GM18511 (cell line): ENCODE results near the gene ZNF593.

Experiments used
- ATAC-seq: cut with Tn5 transposase; IDR thresholded peaks from one replicate; pipeline ENCODE4 v1.9.1; 2021; ENCODE audit warnings: mild to moderate bottlenecking, moderate library complexity; ENCODE audit not compliant: unreplicated experiment

Gene ZNF593

DNA sequence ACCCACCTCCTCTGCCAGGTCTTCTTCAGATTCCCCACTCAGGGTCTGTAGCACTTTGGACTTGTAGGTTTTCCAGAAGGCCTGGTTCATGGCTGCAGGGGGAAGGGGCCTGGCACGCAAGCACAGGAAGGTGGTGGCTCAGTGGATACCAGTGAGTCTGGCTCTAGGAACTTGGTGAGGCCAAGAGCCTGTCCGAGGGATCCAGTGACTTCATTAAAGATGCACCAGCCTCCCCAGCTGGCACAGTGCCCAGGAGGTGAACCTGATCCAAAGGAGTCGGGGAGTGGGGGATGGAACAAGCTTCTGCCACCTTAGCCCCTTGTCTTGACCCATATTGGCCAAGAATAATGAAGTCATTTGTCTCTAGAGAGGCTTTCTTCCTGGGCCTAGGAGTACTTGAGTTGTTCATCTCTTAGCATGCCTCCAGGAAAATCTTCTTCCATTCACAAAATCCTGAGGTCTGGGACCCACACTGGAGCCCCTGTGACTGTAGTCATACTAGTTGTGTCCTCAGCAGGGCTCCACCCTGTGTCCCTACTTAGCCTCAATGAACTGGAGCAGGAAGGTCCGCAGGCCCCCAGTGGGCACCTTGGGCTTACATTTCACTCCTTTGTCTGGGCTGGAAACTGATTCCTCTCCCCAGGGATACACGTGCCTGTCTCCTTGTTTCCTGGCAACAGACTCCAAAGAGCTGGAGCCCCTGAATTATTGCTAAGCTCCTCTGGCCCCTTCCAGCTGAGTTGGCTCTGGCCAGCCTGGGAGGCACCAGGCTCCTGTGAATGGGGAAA lies 1.1 kb upstream of the ZNF593 start, which contains the start of gene C1orf232:
Gene C1orf232 (minus strand): TSS at position 554 of the 788 bp plus-strand sequence. CDS start 464 bp downstream, at position 90.
- ATAC-seq = no peak

DNA sequence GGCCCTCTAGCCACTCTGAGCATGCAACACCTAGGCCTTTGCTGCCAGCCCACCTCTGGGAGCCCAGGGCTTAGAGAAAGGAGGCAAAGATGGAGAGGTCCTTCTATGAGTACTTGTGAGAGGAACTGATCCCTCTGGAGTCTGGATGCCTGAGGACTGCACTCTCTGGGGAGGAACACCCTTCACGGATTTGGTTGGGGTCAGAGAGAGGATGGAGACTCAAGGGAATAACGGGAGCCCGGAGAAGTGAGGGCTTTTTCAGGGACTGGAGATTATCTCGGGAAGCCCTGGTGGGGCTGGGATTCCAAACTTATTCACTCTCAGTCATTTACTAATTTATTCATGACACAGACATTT lies 532 bp upstream of the ZNF593 start:
- no peak for ATAC-seq

DNA sequence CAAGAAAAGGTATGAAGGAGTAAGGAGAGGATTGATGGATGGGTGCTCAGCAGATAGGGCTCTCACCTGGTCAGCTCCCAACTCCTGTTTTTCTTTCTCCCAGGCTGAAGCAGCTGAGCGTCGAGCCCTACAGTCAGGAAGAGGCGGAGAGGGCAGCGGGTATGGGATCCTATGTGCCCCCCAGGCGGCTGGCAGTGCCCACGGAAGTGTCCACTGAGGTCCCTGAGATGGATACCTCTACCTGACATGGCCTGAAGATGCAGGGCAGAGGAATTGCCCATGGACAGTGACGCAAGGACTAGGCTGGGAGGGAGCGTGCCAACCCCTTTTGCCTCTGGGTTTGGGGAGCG lies 739 bp downstream of the ZNF593 start:
- no peak for ATAC-seq

DNA sequence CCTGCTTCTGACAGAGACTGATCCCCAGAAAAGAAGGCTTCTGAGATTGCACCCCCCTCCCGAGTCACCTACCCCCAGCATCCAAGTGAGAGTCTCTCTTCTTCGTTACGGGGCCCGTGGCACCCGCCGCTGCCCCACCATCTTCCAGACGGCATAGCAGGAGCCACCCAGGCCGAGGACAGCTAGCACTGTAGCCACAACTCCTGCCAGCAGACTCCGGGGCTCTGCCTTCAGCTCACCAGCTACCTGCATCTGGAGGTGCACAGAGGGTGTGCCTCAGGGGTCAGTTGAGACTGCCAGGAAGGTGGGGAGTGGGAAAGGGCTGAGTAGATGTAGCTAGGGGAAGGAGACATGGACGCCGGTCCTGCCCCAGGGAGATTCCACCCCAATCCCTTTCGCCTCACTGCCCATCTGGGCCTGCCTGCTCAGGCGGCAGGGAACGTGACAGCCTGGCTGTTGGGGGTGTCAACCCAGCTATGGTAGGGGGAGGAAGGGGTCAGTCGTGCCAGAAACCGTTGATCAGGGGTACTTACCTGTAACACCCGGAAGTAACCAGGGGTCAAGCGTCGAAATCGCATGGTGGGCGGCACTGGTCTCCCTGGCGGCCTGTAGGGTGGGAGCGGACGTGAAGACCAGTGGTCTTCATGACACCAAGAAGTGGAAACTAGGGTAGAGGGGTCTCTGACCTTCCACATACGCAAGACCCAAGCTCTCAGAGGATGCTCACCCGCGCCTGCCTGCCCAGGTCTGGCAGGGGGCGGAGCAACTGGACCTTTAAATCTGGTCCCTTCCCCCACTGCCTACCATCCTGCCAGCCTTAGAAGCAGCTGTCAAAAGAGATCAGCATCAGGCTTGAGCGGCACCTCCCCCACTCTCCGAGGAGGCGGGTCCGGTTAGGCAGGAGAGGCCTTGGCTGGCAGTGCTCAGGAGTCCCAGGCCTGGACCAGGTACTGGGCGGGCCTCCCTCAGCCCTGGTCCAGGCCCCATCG lies 1.7 kb downstream of the ZNF593 start, which contains the start of gene ZNF593OS:
Gene ZNF593OS (minus strand): TSS at position 749 of the 989 bp plus-strand sequence. CDS start 171 bp downstream, at position 578.
- ATAC-seq = no peak

DNA sequence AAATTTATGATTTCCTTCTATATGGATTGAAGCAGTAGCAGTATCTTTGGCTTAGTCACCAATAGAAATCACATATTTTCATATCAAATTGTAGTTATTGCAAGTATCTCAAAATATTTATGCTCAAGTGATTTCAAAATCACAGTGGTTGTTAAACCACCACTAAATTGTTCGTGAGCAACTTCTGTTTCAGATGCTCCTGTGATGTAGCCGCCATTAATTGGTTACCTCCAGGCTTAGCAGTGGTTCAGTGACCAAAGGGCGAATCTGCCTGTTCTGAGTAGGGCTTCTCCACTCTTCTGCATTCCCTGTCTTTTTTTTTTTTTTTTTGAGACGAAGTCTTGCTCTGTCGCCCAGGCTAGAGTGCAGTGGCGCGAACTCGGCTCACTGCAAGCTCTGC lies 5.6 kb downstream of the ZNF593 start:
- ATAC-seq = no peak

DNA sequence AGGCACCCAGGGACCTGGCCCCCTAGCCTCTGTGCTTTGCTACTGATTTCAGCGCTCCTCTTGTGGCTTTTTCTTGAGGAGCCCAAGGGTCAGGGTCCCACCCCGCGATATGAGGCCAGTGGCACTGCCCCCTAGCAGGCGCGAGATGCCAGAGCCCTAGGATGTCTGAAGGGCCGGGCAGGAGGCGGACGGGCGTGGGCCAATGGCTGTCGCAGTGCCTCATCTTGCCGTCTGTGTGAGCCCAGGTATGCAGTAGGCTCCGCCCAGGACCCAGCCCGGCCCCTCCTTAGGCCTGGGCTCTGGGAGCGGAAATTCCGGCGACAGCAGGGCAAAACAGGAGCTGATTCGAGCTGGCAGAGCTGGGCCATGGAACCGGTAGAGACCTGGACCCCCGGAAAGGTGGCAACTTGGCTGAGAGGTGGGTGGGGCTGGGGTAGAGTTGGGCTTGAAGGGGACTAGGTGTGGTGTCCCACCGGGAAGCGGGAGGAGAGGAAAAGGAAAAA lies 7.5 kb downstream of the ZNF593 start, which contains the start of gene CNKSR1:
Gene CNKSR1 (plus strand): TSS at position 310 of the 503 bp plus-strand sequence. CDS start 57 bp downstream, at position 367.
- no peak for ATAC-seq

DNA sequence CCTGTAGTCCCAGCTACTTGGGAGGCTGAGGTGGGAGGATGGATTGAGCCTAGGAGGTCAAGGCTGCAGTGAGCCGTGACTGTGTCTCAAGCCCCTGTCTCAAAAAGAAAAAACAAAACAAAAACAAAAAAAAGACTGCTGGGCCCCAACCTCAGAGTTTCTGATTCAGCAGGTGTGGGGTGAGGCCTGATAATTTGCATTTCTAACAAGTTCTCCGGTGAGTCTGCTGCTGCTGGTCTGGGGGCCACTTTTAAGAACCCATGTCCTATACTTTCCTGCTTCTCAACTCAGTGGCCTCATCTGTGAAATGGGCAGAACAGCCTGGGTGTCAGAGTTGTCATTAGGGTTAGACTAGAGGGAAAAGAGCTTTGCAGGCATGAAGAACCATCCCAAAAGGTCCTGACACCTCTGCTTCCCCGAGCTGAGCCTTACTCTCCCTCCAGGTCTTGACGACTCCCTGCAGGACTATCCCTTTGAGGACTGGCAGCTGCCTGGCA lies 10.3 kb downstream of the ZNF593 start:
- no peak for ATAC-seq

DNA sequence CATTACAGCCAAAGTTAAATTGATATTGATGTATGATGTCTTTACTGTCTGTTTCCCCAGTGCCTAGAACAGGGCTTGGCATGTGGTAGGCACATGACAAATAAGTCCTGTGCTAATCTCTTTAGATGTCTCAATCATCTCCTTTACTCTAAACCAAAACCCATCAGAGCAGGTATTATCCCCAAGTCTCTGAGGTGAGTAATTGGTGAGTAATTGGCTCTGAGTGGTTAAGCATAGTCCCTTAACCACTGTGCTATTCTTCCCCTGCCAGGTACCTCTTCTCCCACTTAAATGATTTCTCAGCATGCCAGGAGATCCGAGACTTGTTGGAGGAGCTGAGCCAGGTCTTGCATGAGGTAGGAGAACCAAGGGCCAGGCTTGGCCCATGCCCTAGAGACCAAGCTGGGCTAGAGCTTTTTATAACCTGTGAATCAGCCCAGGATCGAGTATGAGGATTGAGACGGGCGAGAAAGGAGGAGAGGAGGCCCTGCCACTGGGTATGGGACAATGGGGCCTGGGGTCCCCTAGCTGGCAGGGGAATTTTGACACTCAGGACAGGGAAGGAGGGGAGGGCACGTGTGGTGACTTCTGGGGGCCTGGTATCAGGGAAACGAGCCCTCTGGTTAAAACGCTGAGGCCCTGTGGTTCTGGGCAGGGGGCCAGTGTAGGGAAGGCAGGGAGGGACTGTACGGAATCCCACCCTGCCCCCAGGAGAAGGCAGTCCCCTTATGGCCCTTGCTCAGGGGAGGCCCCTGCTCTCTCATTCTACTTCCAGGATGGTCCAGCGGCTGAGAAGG lies 12.1 kb downstream of the ZNF593 start:
- no peak for ATAC-seq

DNA sequence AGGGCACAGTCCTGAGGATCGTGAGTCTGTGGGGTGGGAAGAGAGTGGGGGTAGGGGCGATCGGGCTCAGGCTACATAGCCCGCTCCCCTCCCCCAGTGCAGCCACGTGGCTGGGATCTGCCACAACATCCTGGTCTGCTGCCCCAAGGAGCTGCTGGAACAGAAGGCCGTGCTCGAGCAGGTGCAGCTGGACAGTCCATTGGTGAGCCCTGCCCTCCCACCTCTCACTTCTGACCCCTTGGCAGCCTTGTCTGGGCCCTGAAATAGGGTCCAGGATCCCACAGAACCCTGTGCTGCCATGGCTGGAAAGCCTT lies 12.6 kb downstream of the ZNF593 start:
- no peak for ATAC-seq

DNA sequence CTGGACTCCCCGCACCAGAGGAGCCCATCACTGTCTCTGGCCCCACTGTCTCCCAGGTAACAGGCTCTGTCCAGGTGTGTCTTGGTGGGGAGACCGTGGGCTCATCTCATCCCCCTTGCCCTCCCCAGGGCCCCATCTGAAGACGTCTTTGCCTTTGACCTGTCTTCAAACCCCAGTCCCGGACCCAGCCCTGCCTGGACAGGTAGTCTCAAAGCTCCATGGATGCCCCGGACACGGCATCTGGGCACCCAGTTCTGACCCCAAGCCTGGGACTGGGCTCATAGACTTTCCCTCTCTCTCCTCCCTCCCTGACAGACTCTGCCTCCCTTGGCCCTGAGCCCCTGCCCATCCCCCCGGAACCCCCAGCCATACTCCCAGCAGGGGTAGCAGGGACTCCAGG lies 14.4 kb downstream of the ZNF593 start:
- ATAC-seq = no peak

DNA sequence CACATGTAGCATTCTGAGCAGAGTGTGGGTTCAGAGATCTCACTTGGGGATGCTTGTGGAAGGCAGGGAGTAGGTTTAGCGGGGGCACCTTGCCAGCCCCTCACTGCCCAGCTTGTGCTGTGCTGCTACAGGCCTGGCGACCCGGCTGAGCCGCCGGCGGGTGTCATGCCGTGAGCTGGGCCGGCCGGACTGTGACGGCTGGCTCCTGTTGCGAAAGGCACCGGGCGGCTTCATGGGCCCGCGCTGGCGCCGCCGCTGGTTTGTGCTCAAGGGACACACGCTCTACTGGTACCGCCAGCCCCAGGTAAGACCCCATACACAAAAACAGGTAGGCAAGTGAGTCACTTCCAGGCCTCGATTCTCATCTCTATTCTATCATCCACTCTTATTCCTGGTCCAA lies 15.2 kb downstream of the ZNF593 start:
- ATAC-seq = no peak

DNA sequence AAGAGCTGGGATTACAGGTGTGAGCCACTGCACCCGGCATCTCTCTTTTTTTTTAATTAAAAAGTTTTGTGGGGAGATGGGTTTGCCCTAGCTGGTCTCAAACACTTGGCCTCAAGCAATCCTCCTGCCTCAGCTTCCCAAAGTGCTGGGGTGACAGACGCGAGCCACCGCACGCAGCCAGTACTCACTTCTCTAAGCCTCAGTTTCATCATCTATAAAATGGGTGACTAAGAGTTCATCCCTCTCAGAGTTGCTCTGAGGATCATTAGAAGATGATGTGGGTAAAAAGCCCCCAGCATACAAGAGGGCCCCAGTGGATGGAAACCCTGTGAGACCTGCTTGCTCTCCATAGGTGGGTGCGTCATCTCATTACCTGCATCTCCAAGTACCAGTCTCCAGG lies 18.2 kb downstream of the ZNF593 start:
- no peak for ATAC-seq

DNA sequence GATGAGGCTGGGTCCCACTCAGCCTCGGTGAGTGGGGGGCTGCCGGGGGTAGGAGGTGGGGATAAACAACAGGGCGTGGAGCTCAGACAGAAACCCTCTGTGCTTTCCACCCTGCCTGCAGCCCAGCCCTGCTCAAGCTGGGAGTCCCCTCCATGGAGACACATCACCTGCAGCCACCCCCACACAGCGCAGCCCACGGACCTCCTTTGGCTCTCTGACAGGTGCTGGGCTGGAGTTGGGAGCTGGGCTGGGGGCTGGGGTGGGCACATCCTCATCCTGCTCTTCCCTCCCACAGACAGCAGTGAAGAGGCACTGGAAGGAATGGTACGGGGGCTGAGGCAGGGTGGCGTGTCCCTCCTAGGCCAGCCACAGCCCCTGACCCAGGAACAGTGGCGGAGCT lies 18.8 kb downstream of the ZNF593 start:
- ATAC-seq = no peak

DNA sequence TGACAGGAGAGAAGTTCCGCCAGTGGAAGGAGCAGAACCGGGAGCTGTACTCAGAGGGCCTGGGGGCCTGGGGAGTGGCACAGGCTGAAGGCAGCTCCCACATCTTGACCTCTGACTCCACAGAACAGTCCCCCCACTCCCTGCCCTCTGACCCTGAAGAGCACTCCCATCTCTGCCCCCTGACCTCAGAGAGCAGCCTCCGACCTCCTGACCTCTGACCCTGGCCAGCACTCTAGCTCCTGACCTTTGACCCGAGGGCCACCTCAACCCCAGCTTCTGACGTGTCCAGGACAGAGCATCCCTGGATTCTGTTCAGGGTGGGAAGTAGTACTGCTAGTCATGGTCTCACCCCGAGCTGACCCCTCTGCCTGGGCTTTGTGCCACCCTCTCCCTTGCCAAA lies 19.6 kb downstream of the ZNF593 start:
- no peak for ATAC-seq

DNA sequence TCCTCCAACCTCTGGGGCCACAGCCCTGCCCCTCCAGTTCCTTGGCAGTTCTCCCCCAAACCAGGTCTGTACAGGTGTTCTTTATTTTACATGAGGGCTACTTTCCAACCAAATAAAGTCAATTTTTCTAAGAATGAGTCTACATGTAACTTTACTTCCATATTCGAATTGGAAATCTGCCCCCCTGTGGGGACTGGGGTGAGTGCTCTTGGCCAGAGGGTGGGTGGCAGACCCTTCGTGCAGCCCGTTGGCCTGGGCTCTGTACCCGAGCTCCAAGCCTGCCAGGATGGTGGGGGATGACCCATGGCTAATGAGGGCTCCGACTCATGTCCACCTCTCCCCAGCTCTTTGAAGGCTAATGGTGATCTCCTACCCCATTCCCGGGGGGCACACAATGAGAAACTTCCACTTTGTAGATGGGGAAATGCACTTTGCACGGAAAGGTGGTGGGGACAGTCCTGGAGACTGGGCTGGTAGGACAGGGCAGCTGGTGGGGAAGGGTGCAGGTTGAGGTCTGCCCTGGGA lies 20.1 kb downstream of the ZNF593 start:
- no peak for ATAC-seq

DNA sequence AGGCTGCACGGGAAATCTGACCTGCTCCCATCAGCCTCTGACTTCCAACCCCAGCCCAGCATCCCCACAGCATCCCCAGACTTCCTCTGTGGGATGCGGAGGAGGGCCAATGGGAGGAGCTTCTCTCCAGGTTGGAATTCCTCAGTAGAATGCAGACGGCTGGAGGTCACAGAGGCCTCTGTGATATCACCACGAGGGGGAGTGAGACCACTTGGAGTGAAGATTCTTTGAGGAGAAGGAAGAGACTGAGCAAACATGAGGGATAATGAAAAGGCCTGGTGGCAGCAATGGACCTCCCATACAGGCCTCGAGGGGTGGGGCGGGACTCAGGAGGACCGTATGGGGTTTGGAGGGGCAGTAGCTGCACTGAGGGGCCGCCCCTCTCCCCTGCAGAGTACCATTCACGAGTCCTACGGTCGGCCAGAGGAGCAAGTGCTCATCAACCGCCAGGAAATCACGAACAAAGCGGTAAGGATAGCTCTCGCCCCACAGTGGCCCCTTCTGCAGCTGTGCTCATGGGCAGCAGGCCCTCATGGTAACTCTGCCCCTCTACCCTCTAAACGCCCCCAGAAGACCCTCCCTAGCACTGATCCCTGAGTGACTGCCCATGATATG lies 20.8 kb downstream of the ZNF593 start, which contains the start of gene CATSPER4:
Gene CATSPER4 (plus strand): TSS at position 230 of the 615 bp plus-strand sequence. CDS start 26 bp downstream, at position 256.
- ATAC-seq = no peak

DNA sequence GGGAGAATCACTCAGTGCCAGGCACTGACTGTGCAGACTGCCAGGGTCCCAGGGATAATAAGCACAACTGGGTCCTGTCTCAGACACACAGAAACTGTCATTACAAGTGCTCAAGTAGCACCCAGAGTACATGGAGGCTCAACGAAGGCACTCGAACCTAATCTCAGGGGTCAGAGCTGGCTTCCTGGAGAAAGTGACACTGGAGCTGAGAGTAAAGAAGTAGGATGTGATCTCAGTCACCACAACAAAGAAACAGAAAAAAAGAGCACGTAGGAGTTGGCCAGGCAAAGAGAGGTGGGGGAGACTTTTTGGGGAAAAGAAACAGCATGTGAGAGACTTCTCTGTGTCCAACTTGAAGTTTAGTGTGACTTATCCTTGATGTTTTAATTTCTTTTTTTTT lies 22.0 kb downstream of the ZNF593 start:
- ATAC-seq = no peak

DNA sequence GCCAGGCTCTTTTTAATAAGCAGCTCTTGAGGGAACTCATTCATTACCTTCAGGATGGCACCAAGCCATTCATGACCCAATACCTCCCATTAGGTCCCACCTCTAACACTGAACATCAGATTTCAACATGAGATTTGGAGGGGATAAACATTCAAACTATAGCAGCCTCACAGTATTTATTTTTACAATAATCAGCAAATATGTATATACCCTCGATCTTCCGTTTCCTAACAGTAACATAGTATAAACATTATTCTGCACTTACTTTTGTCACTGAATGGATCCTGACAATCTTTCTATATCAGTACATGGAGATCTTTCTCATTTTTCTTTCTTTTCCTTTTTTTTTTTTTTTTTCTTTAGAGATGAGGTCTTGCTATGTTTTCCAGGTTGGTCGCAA lies 26.1 kb downstream of the ZNF593 start:
- ATAC-seq = no peak

DNA sequence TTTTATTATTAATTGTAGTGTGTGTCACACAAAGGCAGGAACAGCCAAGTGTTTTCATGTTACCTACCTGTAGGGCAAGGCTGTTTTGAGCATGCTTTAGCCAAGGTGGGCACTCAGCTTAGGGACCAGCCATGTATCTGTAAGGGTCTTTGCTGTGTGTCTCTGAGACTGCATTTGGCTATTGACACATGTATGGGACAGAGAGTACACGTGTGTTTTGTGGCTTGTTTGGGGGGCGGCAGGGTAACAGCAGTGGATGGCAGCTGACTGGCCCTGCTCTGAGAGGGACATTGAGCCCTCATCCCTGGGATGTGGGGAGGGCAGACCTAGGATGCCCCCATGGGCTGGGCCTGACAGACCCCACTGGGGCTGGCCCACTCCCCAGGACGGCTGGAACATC lies 27.6 kb downstream of the ZNF593 start:
- no peak for ATAC-seq

DNA sequence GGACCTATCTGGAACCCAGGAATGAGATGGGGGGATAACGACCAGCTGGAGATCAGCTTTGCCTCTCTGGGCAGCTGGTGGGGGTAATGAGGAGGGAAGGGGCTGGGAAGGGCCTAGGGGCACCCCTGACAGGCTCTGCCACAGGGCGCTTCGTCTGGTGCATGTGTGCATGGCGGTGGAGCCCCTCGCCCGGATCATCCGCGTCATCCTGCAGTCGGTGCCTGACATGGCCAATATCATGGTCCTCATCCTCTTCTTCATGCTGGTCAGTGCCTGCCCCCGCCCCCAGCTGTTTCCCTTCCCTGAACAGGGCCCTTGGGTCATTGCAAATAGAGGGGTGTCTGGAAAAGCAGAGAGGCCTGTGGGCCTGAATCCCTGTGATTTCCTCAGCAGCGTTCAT lies 28.1 kb downstream of the ZNF593 start:
- ATAC-seq = no peak
